ENCODE results near the gene KRT33B.
"Not testable (repeated sequence)": the region's sequence is repeated elsewhere in the genome, so short reads cannot be mapped to it uniquely, and the experiment has no call there.

Gene KRT33B

DNA sequence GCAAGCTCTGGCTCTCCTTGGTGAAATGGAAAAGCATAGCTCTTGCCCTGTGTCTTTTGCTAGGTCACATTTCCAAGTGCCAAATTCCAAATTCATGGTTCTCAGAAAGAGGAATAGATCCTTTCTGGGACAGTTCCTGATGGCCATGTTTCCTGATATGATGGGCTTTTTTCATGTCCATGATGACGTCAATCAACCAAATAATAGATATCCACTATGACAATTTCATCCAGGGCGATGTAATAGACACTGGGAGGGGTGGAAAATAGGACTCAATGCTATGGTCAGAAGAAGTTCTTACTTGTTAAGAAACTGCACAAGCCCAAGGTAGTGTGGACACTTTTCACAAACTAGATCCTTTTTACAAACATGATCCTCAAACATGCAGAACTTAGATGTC, 18.4 kb downstream of the KRT33B start:
- H3K27ac ChIP-seq: no peak overlapping the region
- no peak overlapping the region for H3K4me3 ChIP-seq

DNA sequence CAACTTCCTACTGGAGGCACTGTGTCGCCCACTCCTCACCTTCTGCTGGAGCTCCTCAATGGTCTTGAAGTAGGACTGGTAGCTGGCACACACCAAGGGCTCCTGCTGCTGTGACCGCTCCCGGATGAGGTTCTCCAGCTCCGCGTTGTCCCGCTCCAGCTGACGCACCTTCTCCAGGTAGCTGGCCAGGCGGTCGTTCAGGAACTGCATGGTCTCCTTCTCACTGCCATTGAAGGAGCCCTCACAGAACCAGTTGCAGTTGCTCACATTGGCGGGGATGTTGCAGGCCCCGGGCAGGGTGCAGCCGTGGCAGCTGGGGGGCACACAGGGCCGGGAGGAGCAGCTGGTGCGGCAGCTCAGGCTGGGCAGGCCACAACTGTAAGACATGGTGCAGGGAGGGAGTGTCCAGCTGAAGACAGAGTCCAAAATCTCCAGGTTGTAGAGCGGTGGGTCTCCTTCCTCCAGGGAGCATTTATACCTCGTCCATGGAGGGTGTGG, 19.2 kb downstream of the KRT33B start, which contains the start of gene KRT33A:
Gene KRT33A (minus strand): TSS at position 448 of the 498 bp plus-strand sequence. CDS start 61 bp downstream, at position 387.
- H3K27ac ChIP-seq, H3K4me3 ChIP-seq: not testable (repeated sequence)

DNA sequence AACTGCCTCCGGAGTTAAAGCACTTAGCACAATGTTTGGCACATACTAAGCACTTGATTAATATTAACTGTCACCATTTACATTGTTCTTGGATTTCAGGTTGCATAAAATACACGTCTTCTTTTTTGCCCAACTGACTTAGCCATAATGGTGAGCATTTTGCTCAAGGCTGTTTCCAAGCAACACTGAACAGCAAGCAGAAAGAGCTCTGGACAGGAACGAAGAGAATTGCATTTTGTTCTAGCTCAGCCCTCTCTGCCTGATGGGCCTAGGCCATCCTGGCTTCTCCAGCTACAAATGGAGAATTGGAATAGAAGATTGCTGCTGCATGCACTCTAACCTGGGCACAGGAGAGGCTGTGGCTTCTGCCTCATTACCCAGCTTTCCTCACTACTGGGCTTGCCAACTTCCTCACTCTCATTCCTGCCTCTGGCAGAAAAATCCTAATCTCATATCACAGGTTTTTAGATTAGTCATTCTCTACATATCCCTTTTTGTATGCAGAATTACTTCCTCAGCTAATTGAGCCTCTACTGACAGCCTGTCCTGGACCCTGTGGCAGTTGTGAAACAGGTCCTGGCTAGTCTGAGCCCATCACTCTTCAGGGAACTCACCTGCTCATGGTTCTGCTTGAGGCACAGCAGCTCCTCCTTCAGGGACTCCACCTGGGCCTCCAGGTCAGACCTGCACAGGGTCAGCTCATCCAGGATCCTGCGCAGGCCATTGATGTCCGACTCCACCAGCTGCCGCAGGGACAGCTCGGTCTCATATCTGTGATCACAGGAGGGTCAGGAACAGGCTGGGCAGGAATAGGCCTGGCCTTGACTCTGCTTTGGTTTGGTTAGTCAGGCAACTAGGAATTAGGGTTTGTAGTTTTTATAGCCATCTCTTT, 21.5 kb downstream of the KRT33B start:
- H3K27ac ChIP-seq: peak overlapping the region in 3 of 21 experiments; percentile 6 to 47 (median 33)
- H3K4me3 ChIP-seq: no peak overlapping the region

DNA sequence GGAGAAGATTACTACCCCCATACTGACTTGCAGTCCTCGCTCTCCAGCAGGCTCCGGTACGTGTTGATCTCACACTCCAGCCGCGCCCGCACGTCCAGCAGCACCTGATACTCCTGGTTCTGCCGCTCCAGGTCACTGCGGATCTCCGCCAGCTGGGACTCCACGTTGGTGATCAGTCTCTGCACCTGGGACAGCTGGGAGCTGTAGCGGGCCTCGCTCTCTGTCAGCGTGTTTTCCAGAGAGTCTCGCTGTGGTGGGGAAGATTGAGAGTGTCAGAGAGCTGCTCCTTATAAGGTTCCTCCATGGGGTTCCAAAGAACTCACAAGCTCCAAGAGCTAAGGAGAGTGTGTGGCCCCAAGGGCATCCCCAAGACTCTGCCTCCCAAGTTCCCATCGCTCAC, 23.2 kb downstream of the KRT33B start:
- H3K27ac ChIP-seq, H3K4me3 ChIP-seq: not testable (repeated sequence)

DNA sequence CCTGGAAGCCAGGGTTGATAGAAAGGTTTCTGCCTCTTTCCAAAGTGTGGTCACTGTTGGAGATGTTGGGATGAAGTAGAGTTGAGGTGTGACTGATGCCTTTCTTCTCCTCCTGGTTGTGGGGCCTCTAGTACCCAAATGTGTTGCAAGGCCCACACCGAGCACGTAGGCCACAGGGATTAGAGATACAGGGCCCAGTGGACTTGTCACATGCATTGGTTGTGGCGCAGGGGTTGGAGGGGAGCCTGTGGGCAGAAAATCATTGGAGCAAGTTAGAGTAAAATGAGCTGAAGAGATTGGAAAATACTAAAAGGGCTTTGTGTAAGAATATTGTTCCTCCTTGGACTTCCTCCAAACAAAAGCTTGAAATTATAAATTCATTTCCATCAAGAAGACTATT, 23.6 kb downstream of the KRT33B start:
- H3K27ac ChIP-seq: no peak overlapping the region
- no peak overlapping the region for H3K4me3 ChIP-seq

DNA sequence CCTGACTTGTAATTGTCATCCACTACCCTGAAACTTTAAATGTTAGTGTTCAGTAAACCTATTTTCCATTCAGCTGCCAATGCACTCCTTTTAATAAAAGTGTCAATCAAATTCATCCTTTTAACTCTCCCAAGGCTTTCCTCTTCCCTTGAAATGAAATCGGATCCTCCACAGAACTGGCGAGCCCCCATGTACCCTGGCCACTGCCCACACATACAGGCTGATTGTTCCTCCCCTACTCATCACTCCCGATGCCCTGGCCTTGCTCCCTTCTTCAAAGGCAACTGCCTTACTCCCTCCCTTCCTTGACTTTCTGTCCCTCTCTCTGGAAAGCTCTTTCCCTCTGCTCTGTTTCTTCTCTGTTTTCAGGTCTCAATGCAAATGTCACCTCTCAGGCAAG, 26.6 kb downstream of the KRT33B start:
- H3K4me3 ChIP-seq: no peak overlapping the region
- H3K27ac ChIP-seq: no peak overlapping the region

DNA sequence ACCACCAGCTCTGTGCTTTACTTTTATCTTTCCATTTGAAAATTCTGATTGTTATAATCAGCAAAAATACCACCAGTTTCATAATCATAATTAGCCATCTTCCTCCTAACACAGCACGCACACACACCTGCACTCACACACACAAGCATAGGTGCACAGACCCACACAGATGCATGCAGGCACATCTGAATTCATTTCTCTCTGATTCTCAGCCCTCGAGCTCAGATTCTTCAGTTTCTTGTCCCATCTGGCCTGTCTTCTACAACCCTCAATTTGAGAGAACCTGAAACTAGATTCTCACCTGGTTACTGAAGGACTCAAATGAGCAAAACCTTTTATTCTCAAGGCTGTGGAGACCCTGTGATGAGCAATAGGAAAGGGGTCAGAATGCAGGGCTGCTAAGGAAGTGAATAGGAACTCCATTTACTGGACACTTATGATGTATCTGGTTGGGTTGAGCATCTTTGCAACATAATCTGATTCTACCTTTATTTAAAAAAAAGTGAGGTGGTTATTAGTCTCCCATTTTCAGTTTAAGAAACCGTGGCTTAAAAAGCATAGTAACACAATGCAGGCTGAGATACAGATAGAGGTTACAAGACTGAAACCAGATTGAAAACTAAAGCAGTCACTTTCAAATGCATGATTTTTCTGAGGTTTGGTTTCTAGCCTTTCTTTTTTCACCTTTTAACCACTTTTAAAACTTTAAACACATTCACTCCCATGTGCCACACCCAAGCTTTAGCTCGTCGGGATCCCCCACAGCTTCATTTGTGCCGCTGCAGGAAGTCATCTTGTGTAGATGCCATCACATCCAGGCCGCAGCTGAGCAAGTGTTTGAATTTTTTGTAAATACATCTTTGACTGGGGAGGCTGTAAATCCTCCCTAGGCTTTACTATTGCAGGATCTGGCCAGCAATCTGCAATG, 28.4 kb downstream of the KRT33B start:
- Histone ChIP-seq H3K27ac (peak overlapping the region in 11 of 21 experiments; percentile 1 to 87 (median 50)), H3K4me3 (no peak overlapping the region)

DNA sequence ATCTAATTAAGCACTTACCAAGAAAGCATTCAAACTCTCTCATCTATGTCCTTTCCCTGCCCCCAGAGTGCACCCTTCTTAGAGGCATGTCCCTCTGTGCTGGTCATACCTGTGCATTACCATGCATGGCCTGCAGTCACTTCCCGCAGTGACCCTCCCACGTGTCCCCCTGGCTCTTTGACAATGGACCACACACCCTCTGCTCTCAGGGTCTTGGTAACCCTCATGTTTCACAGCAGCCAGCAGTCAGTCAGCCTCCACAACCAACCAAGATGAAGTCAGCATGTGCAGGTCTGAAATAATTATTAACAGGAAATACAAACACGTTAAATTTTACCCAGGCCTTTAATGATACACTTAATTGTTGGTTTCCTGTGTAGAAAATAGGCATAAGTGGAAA, 29.1 kb downstream of the KRT33B start:
- Histone ChIP-seq H3K27ac (peak overlapping the region in 11 of 21 experiments; percentile 1 to 87 (median 75)), H3K4me3 (no peak overlapping the region)

DNA sequence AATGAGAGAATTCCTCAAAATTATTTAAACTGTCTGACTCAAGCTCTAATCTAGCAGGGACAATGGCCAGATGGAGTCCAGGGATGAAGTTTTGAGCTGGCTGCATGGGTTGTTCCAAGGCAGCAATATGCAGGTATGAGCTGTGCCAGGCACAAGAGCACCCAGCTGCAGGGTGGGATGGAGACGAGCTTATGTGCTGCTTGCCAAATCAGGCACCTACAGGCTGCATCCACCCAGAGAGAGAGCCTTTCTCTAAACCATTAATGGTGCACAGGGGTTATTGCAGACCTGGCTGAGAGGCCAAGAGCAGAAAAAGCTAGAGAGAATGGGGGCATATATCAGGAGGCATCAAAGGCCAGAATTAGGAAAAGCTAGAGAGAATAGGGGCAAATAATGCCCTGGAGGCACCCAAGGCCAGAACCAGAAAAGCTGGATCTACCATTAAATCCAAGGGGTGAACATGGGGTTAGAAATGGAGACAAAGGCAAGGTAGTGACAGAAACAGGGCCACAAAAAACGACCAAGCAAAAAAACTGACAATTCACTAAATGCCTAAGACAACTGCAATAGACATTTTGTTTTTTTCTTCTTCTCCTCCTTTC, 29.9 kb downstream of the KRT33B start:
- H3K4me3 ChIP-seq: no peak overlapping the region
- peak overlapping the region in 15 of 21 experiments; percentile 28 to 87 (median 71) for H3K27ac ChIP-seq

DNA sequence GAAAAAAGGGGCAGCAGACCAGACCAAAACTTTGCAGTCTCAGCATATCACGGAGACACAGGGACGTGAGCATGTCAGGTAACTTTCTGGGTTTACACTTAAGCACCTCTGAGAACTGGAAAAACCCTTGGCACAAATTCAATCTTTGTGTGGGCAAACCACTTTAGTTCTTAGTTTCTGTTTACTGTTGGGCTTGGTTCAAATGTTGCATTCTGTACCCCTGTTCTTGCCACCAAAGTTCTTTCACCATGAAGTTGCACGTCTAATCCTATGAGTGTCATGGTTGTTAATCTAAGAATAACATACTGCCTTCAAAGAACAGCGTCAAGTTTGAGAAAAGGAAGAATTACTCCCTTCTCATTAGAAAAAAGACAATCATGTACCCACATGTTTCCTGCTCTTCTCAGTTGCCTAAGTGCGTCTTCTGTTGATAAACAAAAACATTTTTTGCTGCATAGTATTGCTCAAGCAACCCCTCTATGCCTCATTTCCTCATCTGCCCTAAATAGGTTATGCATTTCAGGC, 30.6 kb downstream of the KRT33B start:
- Histone ChIP-seq H3K27ac (peak overlapping the region in 17 of 21 experiments; percentile 18 to 87 (median 66)), H3K4me3 (no peak overlapping the region)

DNA sequence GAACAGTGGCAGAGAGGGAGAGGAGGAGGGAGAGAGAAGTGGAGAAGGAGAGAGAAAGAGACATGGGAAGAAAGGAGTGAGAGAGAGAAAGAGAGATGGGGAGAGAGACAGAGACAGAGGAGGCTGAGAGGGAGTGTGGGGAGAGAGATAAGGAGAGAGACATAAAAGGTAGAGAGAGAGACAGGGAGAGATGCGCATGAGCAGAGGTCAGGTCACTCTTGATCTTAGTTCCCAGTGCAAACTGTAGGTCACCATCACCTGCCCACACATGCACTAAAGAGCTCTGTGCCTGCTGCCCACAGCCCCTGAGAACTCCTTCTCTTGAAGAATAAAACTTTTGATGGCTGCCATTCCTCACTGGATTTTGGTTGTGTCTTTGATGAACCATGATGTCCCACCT, 33.9 kb downstream of the KRT33B start:
- Histone ChIP-seq H3K27ac (no peak overlapping the region), H3K4me3 (no peak overlapping the region)

DNA sequence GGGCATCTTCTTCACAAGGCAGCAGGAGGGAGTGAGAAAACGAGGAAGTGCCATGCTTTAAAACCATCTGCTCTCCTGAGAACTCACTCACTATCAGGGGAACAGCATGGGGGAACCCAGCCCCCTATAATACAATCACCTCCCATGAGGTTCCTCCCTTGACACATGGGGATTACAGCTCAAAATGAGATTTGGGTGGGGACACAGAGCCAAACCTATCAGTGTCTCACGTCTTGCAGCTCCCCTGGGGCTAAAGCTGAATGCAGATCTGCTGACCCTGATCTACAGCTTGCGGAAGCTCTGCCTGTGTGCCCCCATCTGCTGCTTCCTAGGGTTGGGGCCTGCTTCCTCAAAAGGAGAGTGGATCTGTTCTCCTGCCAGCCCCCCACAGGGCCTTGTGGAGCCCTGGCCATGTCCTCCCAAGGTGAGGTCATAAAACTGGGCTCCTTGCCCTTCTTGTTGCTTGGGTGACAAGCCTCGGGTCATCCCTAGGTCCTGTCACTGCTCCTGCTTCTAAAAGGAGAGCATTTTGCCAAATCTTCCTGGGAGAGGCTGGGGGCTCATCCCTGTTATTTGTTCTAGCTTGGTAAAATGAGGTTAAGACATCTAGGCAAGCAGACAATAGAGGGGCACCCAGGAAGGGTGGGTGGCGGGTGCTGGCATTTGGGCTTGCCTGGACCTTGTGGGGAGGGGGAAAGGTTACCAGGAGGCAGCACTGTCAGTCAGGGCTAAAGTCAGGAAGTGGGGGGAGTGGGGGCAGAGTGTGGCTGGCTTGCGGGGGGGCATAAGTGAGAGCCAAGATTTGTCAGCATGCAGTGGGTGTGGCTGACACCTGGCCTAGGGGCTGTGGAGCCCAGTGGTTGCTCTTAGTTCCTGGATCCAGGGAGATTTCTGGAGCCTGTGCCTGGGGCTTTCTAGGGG, 35.0 kb downstream of the KRT33B start:
- Histone ChIP-seq H3K27ac (no peak overlapping the region), H3K4me3 (no peak overlapping the region)

DNA sequence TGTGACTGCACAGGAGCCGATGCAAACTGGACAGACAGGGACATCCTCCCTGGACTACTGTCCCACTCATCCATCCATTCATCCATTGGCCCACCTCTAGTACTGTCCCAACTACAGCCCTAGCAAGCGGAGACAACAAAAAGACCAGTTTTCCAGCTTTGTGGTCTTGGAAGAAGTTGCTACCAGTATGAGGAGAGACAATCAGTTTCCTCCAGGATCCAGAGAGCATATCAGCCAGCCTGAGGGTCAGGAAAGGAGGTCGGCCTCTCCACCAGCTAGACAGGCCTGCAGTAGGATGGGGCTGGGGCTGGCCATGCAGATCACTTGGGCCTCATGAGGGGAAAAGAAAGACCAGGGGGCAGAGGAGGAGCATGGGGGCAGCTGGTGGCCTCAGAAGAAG, 35.8 kb downstream of the KRT33B start:
- no peak overlapping the region for H3K27ac ChIP-seq

DNA sequence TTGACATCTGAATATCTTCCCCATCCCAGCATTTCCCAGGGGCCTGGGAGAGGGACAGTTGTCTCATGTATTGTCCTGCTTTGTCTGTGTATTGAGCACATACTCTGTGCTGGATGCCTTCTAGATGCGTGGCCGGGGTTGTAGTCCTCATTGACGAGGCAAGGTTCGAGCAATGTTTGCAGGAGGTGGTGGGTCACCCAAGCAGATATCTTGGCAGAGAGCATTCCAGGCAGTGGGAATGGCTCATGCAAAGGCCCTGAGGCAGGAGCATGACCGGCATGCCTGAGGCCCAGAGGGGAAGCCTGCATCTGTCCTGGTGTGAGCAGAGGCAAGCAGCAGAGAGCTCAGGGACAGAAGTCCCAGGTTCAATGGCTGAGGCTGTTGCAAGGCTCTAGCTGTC, 36.5 kb downstream of the KRT33B start:
- no peak overlapping the region for H3K27ac ChIP-seq

More for the DNA sequence above, 35.8 kb downstream of the KRT33B start:
- no peak overlapping the region for H3K4me3 ChIP-seq

DNA sequence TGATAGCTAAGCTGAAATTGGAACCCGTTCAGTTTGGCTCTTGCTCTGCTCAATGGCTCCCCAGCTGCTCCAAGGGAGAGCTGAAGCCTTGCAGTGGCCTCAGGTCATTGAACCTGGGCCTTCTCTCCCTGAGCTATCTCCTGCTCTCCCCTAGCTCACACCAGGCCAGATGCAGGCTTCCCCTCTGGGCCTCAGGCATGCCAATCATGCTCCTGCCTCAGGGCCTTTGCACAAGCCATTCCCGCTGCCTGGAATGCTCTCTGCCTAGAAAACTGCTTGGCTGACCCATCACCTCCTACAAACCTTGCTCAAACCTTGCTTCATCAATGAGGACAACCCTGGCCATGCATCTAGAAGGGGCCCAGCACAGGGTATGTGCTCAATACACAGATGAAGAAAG, 37.4 kb downstream of the KRT33B start:
- Histone ChIP-seq H3K4me3 (no peak overlapping the region), H3K27ac (no peak overlapping the region)

More for the DNA sequence above, 36.5 kb downstream of the KRT33B start:
- no peak overlapping the region for H3K4me3 ChIP-seq

DNA sequence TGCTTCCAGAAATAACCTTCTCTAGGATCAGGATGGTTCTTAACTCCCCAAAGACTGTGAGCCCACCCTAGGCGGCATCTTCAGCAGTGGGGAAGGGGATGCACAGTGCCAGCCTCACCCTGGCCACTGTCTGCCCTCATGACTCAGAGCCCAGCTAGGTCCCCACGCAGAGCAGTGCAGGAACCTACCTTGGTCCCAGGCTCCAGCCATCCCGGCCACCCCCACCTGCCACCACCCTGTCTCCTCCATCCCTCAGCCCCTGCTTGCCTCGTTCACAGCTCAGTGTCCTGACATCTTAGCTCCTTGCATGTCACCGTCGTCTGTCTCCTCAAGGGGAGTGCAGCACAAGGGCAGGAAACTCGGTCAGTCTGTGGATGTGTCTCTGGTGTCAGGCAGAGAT, 38.0 kb downstream of the KRT33B start:
- H3K27ac ChIP-seq: no peak overlapping the region
- no peak overlapping the region for H3K4me3 ChIP-seq

DNA sequence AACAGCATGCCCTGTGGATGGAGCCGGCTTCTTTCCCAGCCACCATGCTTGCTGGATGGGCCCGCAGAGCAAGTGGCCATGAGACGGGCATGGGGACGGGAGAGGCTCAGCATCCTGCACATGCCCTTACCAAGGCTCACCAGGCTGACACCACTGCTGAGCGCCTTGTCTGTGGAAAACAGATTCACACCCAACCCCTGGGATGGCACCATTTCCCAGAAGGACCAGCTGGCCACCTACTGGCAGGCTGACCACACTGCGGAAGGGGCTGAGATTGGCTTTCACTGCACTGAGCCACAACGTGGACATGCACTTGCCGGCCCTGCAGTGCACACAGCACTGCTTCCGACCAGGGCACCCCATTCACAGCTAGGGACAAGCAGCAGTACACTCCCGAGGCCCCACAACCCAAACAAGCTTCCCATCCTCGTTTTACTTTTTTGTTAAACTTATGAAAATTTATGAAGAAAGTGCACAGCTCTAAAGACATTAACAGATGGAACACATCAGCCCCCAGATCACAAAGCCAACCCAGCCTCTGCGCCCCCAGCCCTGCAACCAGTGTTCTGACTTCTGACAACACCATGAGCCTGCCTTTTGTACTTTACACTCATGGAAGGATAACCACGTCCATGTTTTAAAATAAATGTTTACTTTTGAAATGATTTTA, 40.2 kb downstream of the KRT33B start:
- no peak overlapping the region for H3K4me3 ChIP-seq
- H3K27ac ChIP-seq: no peak overlapping the region

DNA sequence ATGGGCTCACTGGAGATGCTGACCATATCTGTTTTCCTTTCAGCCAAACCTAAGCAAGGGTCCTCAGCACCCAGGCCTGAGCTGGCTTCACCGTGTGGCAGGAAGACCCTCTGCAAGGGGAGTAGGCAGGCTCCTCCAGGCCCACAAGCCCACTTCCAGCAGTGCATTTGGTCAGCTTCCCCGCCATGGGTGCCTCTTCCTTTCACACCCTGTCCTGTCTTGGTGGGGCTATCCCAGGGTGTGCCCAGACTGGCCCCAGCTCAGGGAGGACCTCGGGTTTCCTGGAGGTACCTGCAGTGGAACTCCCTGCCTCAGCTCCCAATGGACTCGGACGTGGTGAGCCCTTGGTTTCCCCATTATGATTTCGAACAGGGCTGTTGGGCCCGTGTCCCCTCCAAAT, 41.4 kb downstream of the KRT33B start:
- Histone ChIP-seq H3K4me3 (no peak overlapping the region), H3K27ac (no peak overlapping the region)
